ENCODE results near the gene CYP2C18. TPM values are rescaled to one million over a fixed set of nuclear protein-coding genes. Genes with fewer than 3 reads are reported as not detected.
"Not testable (repeated sequence)": the region's sequence is repeated elsewhere in the genome, so short reads cannot be mapped to it uniquely, and the experiment has no call there.

Gene CYP2C18
- total RNA-seq, 1 donor: not detected

GRCh38 chr10:94747838-94748237, 64.3 kb downstream of the CYP2C18 start:
- no peak for DNase-seq (ENCODE audit: low read depth)
- H3K4me3 ChIP-seq (ENCODE audit: low read depth, low read length): no peak overlapping the region
- TF ChIP-seq, protein P1, sequence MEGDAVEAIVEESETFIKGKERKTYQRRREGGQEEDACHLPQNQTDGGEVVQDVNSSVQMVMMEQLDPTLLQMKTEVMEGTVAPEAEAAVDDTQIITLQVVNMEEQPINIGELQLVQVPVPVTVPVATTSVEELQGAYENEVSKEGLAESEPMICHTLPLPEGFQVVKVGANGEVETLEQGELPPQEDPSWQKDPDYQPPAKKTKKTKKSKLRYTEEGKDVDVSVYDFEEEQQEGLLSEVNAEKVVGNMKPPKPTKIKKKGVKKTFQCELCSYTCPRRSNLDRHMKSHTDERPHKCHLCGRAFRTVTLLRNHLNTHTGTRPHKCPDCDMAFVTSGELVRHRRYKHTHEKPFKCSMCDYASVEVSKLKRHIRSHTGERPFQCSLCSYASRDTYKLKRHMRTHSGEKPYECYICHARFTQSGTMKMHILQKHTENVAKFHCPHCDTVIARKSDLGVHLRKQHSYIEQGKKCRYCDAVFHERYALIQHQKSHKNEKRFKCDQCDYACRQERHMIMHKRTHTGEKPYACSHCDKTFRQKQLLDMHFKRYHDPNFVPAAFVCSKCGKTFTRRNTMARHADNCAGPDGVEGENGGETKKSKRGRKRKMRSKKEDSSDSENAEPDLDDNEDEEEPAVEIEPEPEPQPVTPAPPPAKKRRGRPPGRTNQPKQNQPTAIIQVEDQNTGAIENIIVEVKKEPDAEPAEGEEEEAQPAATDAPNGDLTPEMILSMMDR (IDR thresholded peaks at IDR 0.05; ENCODE audit: insufficient read depth, low read length): no peak

GRCh38 chr10:94757916-94758315, 74.4 kb downstream of the CYP2C18 start:
- H3K4me3 ChIP-seq (ENCODE audit: low read depth, low read length): no peak overlapping the region
- DNase-seq (ENCODE audit: low read depth): no peak
- TF ChIP-seq, protein P1 (IDR thresholded peaks at IDR 0.05; ENCODE audit: insufficient read depth, low read length): no peak

DNA sequence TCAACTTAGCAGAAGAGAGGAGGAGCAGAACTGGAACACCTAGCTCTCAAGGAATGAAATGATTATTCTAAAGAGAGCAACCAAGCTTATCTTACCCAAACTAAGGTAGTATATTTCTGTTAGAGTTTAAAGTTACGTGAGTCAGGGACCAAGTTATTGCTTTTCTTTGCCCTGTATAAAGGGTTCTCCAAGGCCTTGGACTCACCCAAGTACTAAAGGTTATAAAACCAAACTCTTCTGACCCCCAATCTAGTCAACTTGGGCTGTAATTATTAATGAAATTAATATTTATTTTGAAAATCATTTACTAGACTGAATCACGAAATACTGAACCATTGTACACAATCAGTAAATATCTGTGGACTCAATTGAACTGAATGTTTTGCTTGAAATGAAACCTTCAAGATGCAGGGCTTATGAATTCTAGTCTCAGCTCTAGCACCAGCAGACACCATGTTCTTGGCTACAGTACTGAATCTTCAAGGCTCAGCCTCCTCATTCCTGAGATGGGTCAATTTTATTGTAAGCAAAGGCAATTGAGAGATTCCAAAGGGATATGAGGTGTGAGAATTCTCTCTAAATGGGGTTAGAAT, 77.2 kb downstream of the CYP2C18 start:
- TF ChIP-seq, protein P1 (IDR thresholded peaks at IDR 0.05; ENCODE audit: insufficient read depth, low read length): no peak
- DNase-seq (ENCODE audit: low read depth): no peak
- H3K4me3 ChIP-seq (ENCODE audit: low read depth, low read length): no peak overlapping the region

- no peak for DNase-seq (ENCODE audit: low read depth)
- no peak within 1 kb of the TSS for H3K4me3 ChIP-seq (ENCODE audit: low read depth, low read length)
- TF ChIP-seq, protein P1 (IDR thresholded peaks at IDR 0.05; ENCODE audit: insufficient read depth, low read length): no peak
These were observed 78.9 kb downstream of the CYP2C18 start, which contains the start of gene CYP2C19 for GRCh38 chr10:94762393-94762792. CYP2C19 (plus strand) TSS chr10:94762681; CDS start chr10:94762706, 25 bp downstream.

DNA sequence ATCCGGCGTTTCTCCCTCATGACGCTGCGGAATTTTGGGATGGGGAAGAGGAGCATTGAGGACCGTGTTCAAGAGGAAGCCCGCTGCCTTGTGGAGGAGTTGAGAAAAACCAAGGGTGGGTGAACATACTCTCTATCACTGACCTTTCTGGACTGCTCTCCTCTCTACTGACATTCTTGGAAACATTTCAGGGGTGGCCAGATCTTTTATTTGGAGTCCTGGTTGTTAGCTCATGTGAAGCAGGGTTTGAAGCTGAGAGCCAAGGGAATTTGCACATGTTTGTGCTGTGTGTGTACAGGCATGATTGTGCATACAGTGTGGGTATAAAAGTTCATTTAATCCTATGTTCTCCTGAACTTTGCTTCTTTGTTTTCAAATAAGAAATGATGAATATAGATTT, 91.9 kb downstream of the CYP2C18 start:
- not testable (repeated sequence) for DNase-seq (ENCODE audit: low read depth); H3K4me3 ChIP-seq (ENCODE audit: low read depth, low read length)

- no peak for DNase-seq (ENCODE audit: low read depth)
- TF ChIP-seq, protein P1 (IDR thresholded peaks at IDR 0.05; ENCODE audit: insufficient read depth, low read length): no peak
- H3K4me3 ChIP-seq (ENCODE audit: low read depth, low read length): no peak overlapping the region
These were observed 94.4 kb downstream of the CYP2C18 start for GRCh38 chr10:94777886-94778458.

DNA sequence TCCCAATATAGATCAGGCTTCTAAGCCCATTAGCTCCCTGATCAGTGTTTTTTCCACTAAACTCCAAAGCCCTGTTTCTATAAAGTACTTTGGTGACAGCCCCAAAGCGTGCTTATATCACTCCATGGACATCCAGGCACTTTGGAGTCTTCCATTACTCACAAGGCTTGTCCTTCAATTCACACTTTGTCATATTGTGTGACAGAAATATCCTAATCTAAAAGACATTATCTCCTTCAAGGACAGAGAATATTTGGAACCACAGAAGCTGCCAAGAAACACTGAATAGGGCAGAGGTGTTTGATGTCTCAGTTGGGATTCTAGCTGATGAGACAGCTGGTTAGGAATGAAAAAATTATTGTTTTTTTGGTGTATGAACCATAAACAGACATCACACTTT, 97.3 kb downstream of the CYP2C18 start:
- DNase-seq (ENCODE audit: low read depth): no peak
- H3K4me3 ChIP-seq (ENCODE audit: low read depth, low read length): no peak overlapping the region
- TF ChIP-seq, protein P1 (IDR thresholded peaks at IDR 0.05; ENCODE audit: insufficient read depth, low read length): no peak
